Vagina (tissue), 2 donors: Measurements from ENCODE around the gene LMO7. TPM values are rescaled to one million over a fixed set of nuclear protein-coding genes. Genes with fewer than 3 reads are reported as not detected.

Source experiments
- DNase-seq, 2 donors: peaks; one replicate each; pipeline ENCODE4 v3.0.0-alpha.2; 2017; ENCODE audit errors: extremely low spot score in 2 of 2
- H3K27ac ChIP-seq: fragments of 200-600 bp; sonication (generic); one replicate; pipeline ENCODE4 v1.5.1; 2019
- H3K27me3 ChIP-seq: fragments of 200-600 bp; sonication (generic); one replicate; pipeline ENCODE4 v1.5.1; 2019
- H3K36me3 ChIP-seq, 2 donors: fragments of 200-600 bp; sonication (generic); one replicate each; pipeline ENCODE4 v1.5.1; 2017 to 2019
- H3K4me1 ChIP-seq: fragments of 200-600 bp; sonication (generic); one replicate; pipeline ENCODE4 v1.5.1; 2019
- H3K4me3 ChIP-seq, 2 donors: fragments of 200-600 bp; sonication (generic); 1 replicate in 1 of 2; 2 replicates in 1 of 2; pipeline ENCODE4 v1.5.1; 2016 to 2019
- H3K9me3 ChIP-seq: fragments of 200-600 bp; sonication (generic); one replicate; pipeline ENCODE4 v1.5.1; 2019
- CTCF ChIP-seq, 3 experiments: fragments of 450-650 bp in 2 of 3; fragments of 200-600 bp in 1 of 3; sonication (generic) in 1 of 3; IDR thresholded peaks; one replicate each; pipeline ENCODE4 v1.5.1; 2017 to 2019; ENCODE audit warnings: antibody characterized with exemption in 3 of 3, mild to moderate bottlenecking in 2 of 3, moderate library complexity in 2 of 3
- POLR2A ChIP-seq, 2 donors: fragments of 450-650 bp; IDR thresholded peaks; one replicate each; pipeline ENCODE4 v1.6.1; 2017; ENCODE audit warnings: antibody characterized with exemption in 2 of 2, mild to moderate bottlenecking in 2 of 2, moderate library complexity in 2 of 2
- POLR2AphosphoS5 ChIP-seq, 2 donors: sonication (generic); formaldehyde crosslinking; IDR thresholded peaks; one replicate each; pipeline ENCODE4 v1.9.0; 2017; ENCODE audit warnings: antibody characterized with exemption in 2 of 2, mild to moderate bottlenecking in 2 of 2, low read depth in 1 of 2; ENCODE audit not compliant: insufficient read depth in 1 of 2
- intact Hi-C: fragments of 100-400 bp; cut with DNase I; formaldehyde crosslinking; loops from one replicate; pipeline ENCODE4 v1.15.1; 2023
- total RNA-seq: library from RNA; depleted of rRNA; stranded (reverse); fragments of >200 nt; gene quantifications from one replicate; pipeline ENCODE4 v1.2.3, GENCODE V29; 2016

Gene LMO7
- total RNA-seq, 1 donor from 2014 or later = 85.4 TPM

- Histone ChIP-seq H3K4me3 (peak overlapping the region; percentile 53 to 75), H3K9me3 (no peaks in the 10 kb centered on the region), H3K36me3 (no peaks in the 10 kb centered on the region), H3K4me1 (peaks cover 16% of the 10 kb centered on the region), H3K27ac (peak overlapping the region; percentile 71), H3K27me3 (no peaks in the 10 kb centered on the region)
- TF ChIP-seq CTCF (IDR thresholded peaks at IDR 0.05) (no peak), POLR2A (IDR thresholded peaks at IDR 0.05) (no peak), POLR2AphosphoS5 (IDR thresholded peaks at IDR 0.05; ENCODE audit: insufficient read depth in 1 of 2, low read depth in 1 of 2) (peak in 1 of 2 donors; percentile 62)
- intact Hi-C loops = no loop called here
- DNase-seq = no peak
Observed at GRCh38 chr13:75636436-75637180, 478 bp downstream of the LMO7 start.

GRCh38 chr13:75637181-75637750, 1.1 kb downstream of the LMO7 start:
- H3K4me1 ChIP-seq = peaks cover 16% of the 10 kb centered on the region
- no peak for DNase-seq
- no peak for TF ChIP-seq CTCF (IDR thresholded peaks at IDR 0.05)
- TF ChIP-seq POLR2A (IDR thresholded peaks at IDR 0.05) = no peak
- no peak for TF ChIP-seq POLR2AphosphoS5 (IDR thresholded peaks at IDR 0.05; ENCODE audit: insufficient read depth in 1 of 2, low read depth in 1 of 2)
- H3K36me3 ChIP-seq = no peaks in the 10 kb centered on the region
- intact Hi-C loops = no loop called here
- H3K27ac ChIP-seq = no peak overlapping the region
- H3K27me3 ChIP-seq = no peaks in the 10 kb centered on the region
- H3K4me3 ChIP-seq = peak overlapping the region; percentile 53 to 75
- no peaks in the 10 kb centered on the region for H3K9me3 ChIP-seq

- DNase-seq = no peak
- H3K36me3 ChIP-seq = no peaks in the 10 kb centered on the region
- intact Hi-C loops = no loop called here
Observed at GRCh38 chr13:75639454-75639853, 3.3 kb downstream of the LMO7 start.

GRCh38 chr13:75641026-75641425, 4.9 kb downstream of the LMO7 start:
- H3K27me3 ChIP-seq = no peaks in the 10 kb centered on the region
- H3K36me3 ChIP-seq = no peaks in the 10 kb centered on the region
- no peak for DNase-seq
- H3K4me3 ChIP-seq = no peak overlapping the region
- intact Hi-C loops = no loop called here
- no peaks in the 10 kb centered on the region for H3K9me3 ChIP-seq
- no peak overlapping the region for H3K27ac ChIP-seq
- TF ChIP-seq POLR2A (IDR thresholded peaks at IDR 0.05) (no peak), POLR2AphosphoS5 (IDR thresholded peaks at IDR 0.05; ENCODE audit: insufficient read depth in 1 of 2, low read depth in 1 of 2) (no peak), CTCF (IDR thresholded peaks at IDR 0.05) (no peak)
- peaks cover 11% of the 10 kb centered on the region for H3K4me1 ChIP-seq

More at GRCh38 chr13:75639454-75639853, 3.3 kb downstream of the LMO7 start:
- TF ChIP-seq CTCF (IDR thresholded peaks at IDR 0.05) (no peak), POLR2AphosphoS5 (IDR thresholded peaks at IDR 0.05; ENCODE audit: insufficient read depth in 1 of 2, low read depth in 1 of 2) (no peak), POLR2A (IDR thresholded peaks at IDR 0.05) (no peak)
- Histone ChIP-seq H3K27ac (no peak overlapping the region), H3K9me3 (no peaks in the 10 kb centered on the region), H3K27me3 (no peaks in the 10 kb centered on the region), H3K4me3 (no peak overlapping the region), H3K4me1 (peaks cover 16% of the 10 kb centered on the region)

- Histone ChIP-seq H3K27me3 (no peaks in the 10 kb centered on the region), H3K4me3 (no peak overlapping the region), H3K9me3 (no peaks in the 10 kb centered on the region), H3K4me1 (no peaks in the 10 kb centered on the region), H3K36me3 (no peaks in the 10 kb centered on the region), H3K27ac (no peak overlapping the region)
- TF ChIP-seq POLR2AphosphoS5 (IDR thresholded peaks at IDR 0.05; ENCODE audit: insufficient read depth in 1 of 2, low read depth in 1 of 2) (no peak), POLR2A (IDR thresholded peaks at IDR 0.05) (no peak), CTCF (IDR thresholded peaks at IDR 0.05) (no peak)
- DNase-seq = no peak
- intact Hi-C loops = no loop called here
Observed at GRCh38 chr13:75643182-75643581, 7.1 kb downstream of the LMO7 start.
